DOHH2 (cell line): Measurements from ENCODE around the gene LKAAEAR1.

Experiments
- H3F3A ChIP-seq: fragments of 200-600 bp; sonication (generic), shearing (Covaris generic); 2 replicates; pipeline ENCODE4 v1.6.0; 2016; ENCODE audit warnings: antibody characterized with exemption, mild to moderate bottlenecking; ENCODE audit not compliant: control insufficient read depth, insufficient read depth
- H3K27ac ChIP-seq: fragments of 200-600 bp; sonication (generic); 2 replicates; pipeline ENCODE4 v1.5.1; 2014; ENCODE audit warnings: low read depth, mild to moderate bottlenecking, low read length, moderate library complexity
- H3K27me3 ChIP-seq: fragments of 200-600 bp; sonication (generic); 2 replicates; pipeline ENCODE4 v1.6.1; 2014; ENCODE audit warnings: mild to moderate bottlenecking, low read length, mixed read lengths; ENCODE audit not compliant: control insufficient read depth
- H3K36me3 ChIP-seq: fragments of 200-600 bp; sonication (generic); 2 replicates; pipeline ENCODE4 v1.6.1; 2014; ENCODE audit warnings: mild to moderate bottlenecking, low read length, moderate library complexity, mixed read lengths; ENCODE audit not compliant: control insufficient read depth
- H3K4me1 ChIP-seq: fragments of 200-600 bp; sonication (generic); 2 replicates; pipeline ENCODE4 v1.6.1; 2014; ENCODE audit warnings: mild to moderate bottlenecking, low read length, mixed read lengths; ENCODE audit not compliant: control insufficient read depth
- H3K4me2 ChIP-seq: fragments of 200-600 bp; sonication (generic); 2 replicates; pipeline ENCODE4 v1.6.0; 2014; ENCODE audit warnings: mild to moderate bottlenecking, low read length, moderate library complexity
- H3K4me3 ChIP-seq: fragments of 200-600 bp; sonication (generic); 2 replicates; pipeline ENCODE4 v1.5.1; 2014; ENCODE audit warnings: mild to moderate bottlenecking, low read length, mixed read lengths
- H3K79me2 ChIP-seq: fragments of 200-600 bp; sonication (generic); 2 replicates; pipeline ENCODE4 v1.6.1; 2014; ENCODE audit warnings: mild to moderate bottlenecking, low read length, mixed read lengths; ENCODE audit not compliant: control insufficient read depth
- H3K9me2 ChIP-seq: fragments of 200-600 bp; sonication (generic); replicated peaks from 2 replicates; pipeline ENCODE4 v1.6.1; 2014; ENCODE audit warnings: mild to moderate bottlenecking, low read length, mixed read lengths; ENCODE audit not compliant: control insufficient read depth
- H3K9me3 ChIP-seq: fragments of 200-600 bp; sonication (generic); 2 replicates; pipeline ENCODE4 v1.6.1; 2014; ENCODE audit warnings: antibody characterized with exemption, low read length, mixed read lengths; ENCODE audit not compliant: control insufficient read depth, insufficient read depth
- H4K20me1 ChIP-seq: fragments of 200-600 bp; sonication (generic); 2 replicates; pipeline ENCODE4 v1.6.0; 2014; ENCODE audit warnings: low read depth, mild to moderate bottlenecking, antibody characterized with exemption, low read length, moderate library complexity; ENCODE audit not compliant: control insufficient read depth, insufficient read depth
- EZH2phosphoT487 ChIP-seq: fragments of 200-600 bp; sonication (generic); IDR thresholded peaks from 2 replicates; pipeline ENCODE4 v1.6.1; 2017; ENCODE audit warnings: borderline replicate concordance, mild to moderate bottlenecking, antibody characterized with exemption, low read length, moderate library complexity, mixed read lengths
- TF ChIP-seq, protein P1 (sequence below): fragments of 200-600 bp; sonication (generic); IDR thresholded peaks from one replicate; pipeline ENCODE4 v1.5.1; 2014; ENCODE audit warnings: antibody characterized with exemption, mild to moderate bottlenecking, low read depth, low read length; ENCODE audit not compliant: poor library complexity, severe bottlenecking

LKAAEAR1 gene

DNA sequence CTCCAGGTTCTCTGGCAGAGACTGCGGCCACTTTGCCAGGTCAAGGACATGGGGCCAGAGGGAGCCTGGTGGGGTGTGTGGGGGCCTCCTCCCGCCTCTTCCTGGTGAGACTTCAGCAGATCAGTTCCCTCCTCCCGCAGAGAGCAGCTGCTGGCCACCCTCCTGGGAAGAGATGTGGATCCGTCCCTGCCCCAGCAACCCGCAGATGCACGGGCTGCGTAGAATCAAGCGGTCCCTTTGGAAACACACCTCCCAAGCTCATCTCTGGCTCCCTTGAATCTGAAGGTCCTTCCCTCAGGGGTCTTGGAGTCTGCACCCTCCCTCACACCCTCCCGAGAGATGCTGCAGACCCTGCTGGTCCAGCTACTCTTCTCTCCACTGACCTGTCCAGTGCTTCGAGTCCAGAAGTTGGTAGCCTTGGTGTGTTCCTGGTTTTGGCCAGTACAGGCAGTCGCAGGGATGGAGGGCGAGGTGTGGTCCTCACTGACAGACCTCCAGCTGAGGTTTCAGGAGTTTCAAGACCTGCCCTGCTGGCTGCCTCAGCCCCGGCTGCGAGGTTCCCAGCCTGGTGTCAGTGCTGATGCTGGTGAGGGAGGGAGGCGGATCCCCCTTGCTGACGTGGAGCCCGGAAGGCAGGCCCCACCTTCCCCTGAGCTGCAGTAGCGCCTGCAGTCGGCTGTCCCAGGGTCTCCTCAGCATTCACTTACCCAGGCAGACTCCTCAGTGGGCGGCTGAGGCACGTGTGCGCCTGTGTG is 23.0 kb upstream of the LKAAEAR1 start, which contains the start of gene NPBWR2:
TSS of gene NPBWR2 (minus strand) at position 585 of the 755 bp plus-strand sequence. CDS start 734 bp downstream, outside the sequence.
- H3K36me3 ChIP-seq, result no peaks in the 10 kb centered on the region
- no peaks in the 10 kb centered on the region for H3K9me3 ChIP-seq
- TF ChIP-seq, protein P1, sequence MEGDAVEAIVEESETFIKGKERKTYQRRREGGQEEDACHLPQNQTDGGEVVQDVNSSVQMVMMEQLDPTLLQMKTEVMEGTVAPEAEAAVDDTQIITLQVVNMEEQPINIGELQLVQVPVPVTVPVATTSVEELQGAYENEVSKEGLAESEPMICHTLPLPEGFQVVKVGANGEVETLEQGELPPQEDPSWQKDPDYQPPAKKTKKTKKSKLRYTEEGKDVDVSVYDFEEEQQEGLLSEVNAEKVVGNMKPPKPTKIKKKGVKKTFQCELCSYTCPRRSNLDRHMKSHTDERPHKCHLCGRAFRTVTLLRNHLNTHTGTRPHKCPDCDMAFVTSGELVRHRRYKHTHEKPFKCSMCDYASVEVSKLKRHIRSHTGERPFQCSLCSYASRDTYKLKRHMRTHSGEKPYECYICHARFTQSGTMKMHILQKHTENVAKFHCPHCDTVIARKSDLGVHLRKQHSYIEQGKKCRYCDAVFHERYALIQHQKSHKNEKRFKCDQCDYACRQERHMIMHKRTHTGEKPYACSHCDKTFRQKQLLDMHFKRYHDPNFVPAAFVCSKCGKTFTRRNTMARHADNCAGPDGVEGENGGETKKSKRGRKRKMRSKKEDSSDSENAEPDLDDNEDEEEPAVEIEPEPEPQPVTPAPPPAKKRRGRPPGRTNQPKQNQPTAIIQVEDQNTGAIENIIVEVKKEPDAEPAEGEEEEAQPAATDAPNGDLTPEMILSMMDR, result no peak
- TF ChIP-seq EZH2phosphoT487, result no peak
- no peak within 1 kb of the TSS for H3K4me3 ChIP-seq
- H3K4me1 ChIP-seq, result peaks cover 25% of the 10 kb centered on the region
- peaks cover 23% of the 10 kb centered on the region for H3K27me3 ChIP-seq
- peak within 1 kb of the TSS; percentile 10 for H3K4me2 ChIP-seq
- 0 out of 2 replicates have a peak, but pooled peaks cover 4% of the 10 kb centered on the region for H4K20me1 ChIP-seq
- no peaks in the 10 kb centered on the region for H3K79me2 ChIP-seq
- no peaks in the 10 kb centered on the region for H3F3A ChIP-seq
- H3K9me2 ChIP-seq, result no peaks in the 10 kb centered on the region
- no peak within 1 kb of the TSS for H3K27ac ChIP-seq

DNA sequence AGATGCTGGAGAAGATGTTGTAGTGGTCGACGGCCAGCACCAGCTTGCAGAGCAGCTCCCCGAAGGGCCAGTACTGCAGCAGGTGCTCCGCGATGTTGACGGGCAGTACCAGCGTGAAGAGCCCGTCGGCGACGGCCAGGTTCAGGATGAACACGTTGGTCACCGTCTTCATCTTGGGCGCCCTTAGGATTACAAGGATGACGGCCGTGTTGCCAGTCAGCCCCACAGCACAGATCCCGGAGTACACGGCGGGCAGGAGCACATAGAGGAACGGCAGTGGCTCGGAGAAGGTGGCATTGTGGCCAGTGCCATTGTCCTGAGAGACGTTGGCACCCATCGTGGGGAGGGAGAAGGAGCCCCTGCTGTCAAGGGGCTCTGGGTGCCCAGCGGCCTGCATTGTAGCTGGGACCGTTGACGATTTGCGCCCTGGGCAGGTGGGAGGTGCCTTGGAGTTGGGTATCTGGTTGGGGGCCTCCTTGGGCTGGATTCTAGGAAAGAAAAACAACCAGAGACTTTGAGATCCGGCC is 22.3 kb upstream of the LKAAEAR1 start:
- Histone ChIP-seq H3K27me3 (peaks cover 24% of the 10 kb centered on the region), H3K79me2 (no peaks in the 10 kb centered on the region), H3K9me3 (no peaks in the 10 kb centered on the region), H3K4me3 (no peak overlapping the region), H3K9me2 (no peaks in the 10 kb centered on the region), H3K4me2 (no peak overlapping the region), H4K20me1 (0 out of 2 replicates have a peak, but pooled peaks cover 4% of the 10 kb centered on the region), H3K4me1 (peaks cover 32% of the 10 kb centered on the region), H3K27ac (no peak overlapping the region), H3K36me3 (no peaks in the 10 kb centered on the region), H3F3A (no peaks in the 10 kb centered on the region)
- TF ChIP-seq EZH2phosphoT487, result no peak
- TF ChIP-seq, protein P1, result no peak

DNA sequence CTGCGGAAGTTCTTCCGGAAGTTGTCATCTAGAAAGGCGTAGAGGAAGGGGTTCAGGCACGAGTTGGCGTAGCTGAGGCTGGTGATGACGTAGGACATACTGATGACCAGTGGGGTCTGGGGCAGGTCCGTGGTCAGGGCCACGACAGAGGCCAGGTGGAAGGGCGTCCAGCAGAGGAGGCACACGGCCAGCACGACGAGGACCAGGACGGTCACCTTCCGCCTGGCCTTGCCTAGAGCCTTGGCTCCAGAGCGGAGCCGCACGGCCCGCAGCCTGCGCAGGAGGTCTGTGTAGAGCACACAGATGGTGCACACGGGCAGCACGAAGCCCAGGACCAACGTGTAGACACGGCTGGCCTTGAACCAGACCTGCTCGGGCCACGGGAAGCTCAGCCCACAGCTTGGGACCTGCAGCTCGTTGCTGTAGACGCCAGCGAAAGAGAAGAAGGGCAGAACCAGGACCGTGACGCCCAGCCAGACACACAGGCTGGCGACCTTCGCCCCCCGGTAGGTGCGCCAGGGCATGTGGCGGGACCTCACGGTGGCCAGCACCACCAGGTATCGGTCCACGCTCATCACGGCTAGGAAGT is 21.7 kb upstream of the LKAAEAR1 start:
- H3K27me3 ChIP-seq, result peaks cover 24% of the 10 kb centered on the region
- TF ChIP-seq, protein P1, result no peak
- TF ChIP-seq EZH2phosphoT487, result no peak
- H3F3A ChIP-seq, result 0 out of 2 replicates have a peak, but pooled peaks cover 1% of the 10 kb centered on the region
- peaks cover 38% of the 10 kb centered on the region for H3K4me1 ChIP-seq
- H3K79me2 ChIP-seq, result no peaks in the 10 kb centered on the region
- no peaks in the 10 kb centered on the region for H3K9me2 ChIP-seq
- 0 out of 2 replicates have a peak, but pooled peaks cover 4% of the 10 kb centered on the region for H4K20me1 ChIP-seq
- no peak overlapping the region for H3K4me3 ChIP-seq
- no peaks in the 10 kb centered on the region for H3K9me3 ChIP-seq
- H3K4me2 ChIP-seq, result no peak overlapping the region
- H3K36me3 ChIP-seq, result no peaks in the 10 kb centered on the region
- H3K27ac ChIP-seq, result no peak overlapping the region
